A549 (cell line): ENCODE measurements around the gene LRRC39. TPM values are rescaled to one million over a fixed set of nuclear protein-coding genes. Genes with fewer than 3 reads are reported as not detected.

ENCODE experiments used
- ATAC-seq, 2 experiments: fragments of 200-7000 bp in 1 of 2; fragments of >200 bp in 1 of 2; cut with Nextera tagmentation in 1 of 2; cut with Tn5 transposase in 1 of 2; 3 replicates each; pipeline versions ENCODE4 v1.8.0 to v1.9.1; 2018 to 2020; ENCODE audit warnings: mild to moderate bottlenecking in 1 of 2, moderate library complexity in 1 of 2
- CTCF ChIA-PET: fragments of 300-600 bp; sonication (Branson Sonifier 250); formaldehyde crosslinking; extraction: SDS; loops from one replicate; lab custom pipeline; 2021; ENCODE audit warnings: antibody characterized with exemption, inconsistent platforms; lab: Yijun Ruan, JAX
- POLR2A ChIA-PET: fragments of 350-600 bp; formaldehyde crosslinking; extraction: SDS; loops from one replicate; lab custom pipeline; 2021; ENCODE audit warnings: antibody characterized with exemption, inconsistent platforms; lab: Yijun Ruan, JAX
- DNase-seq, 2 experiments: peaks; one replicate each; pipeline versions ENCODE4 v3.0.0 to v3.0.0-alpha.2; 2011 to 2016; ENCODE audit warnings: low read depth in 1 of 2, low spot score in 1 of 2
- FAIRE-seq: peaks from 2 replicates; lab custom pipeline; 2011; peaks lifted over from hg19 to GRCh38; lab: Jason Lieb, UNC
- H3K27ac ChIP-seq, 2 experiments: fragments of >200 bp; sonication (Bioruptor Twin); formaldehyde crosslinking; 3 replicates each; pipeline ENCODE4 v1.5.1; 2016 to 2017
- H3K4me1 ChIP-seq: fragments of >200 bp; sonication (Bioruptor Twin); formaldehyde crosslinking; 3 replicates; pipeline ENCODE4 v1.6.1; 2016
- H3K4me2 ChIP-seq: fragments of >200 bp; sonication (Bioruptor Twin); formaldehyde crosslinking; 3 replicates; pipeline ENCODE4 v1.6.1; 2016
- H3K4me3 ChIP-seq: fragments of >200 bp; sonication (Bioruptor Twin); formaldehyde crosslinking; 3 replicates; pipeline ENCODE4 v1.5.1; 2016
- H3K9me3 ChIP-seq: fragments of >200 bp; sonication (Bioruptor Twin); formaldehyde crosslinking; 3 replicates; pipeline ENCODE4 v1.6.1; 2016
- FOXS1 ChIP-seq: fragments of 250-450 bp; sonication (Bioruptor Pico); IDR thresholded peaks from 2 replicates; pipeline ENCODE4 v1.5.0; 2020; ENCODE audit warnings: mild to moderate bottlenecking, moderate library complexity
- WGBS: methylation state at CpG from one replicate; pipeline ENCODE4 v1.1.6; 2017; ENCODE audit errors: missing lambda C conversion rate; 5-methylcytosine and 5-hydroxymethylcytosine counted together
- polyA plus RNA-seq, 4 experiments: library from polyadenylated mRNA; depleted of rRNA in 3 of 4; stranded (reverse); fragments of >200 nt; fragmentation: RNase III in 1 of 4; extraction: RNeasy Plus Mini Kit Qiagen cat#74134 plus additional on column Dnase treatment in 1 of 4; gene quantifications; 2 replicates in 3 of 4; 3 replicates in 1 of 4; pipeline ENCODE4 v1.2.3, GENCODE V29; 2011 to 2017
- small RNA-seq, 6 experiments: library from RNA; depleted of rRNA; stranded (forward); fragments of <200 nt; gene quantifications; one replicate each; pipeline ENCODE3, GENCODE V24; 2012

Gene LRRC39
- polyA plus RNA-seq, 2 of the 4 experiments (the other 2 are of a cell fraction), result 0.32 to 0.45 TPM

GRCh38 chr1:100100202-100100601, 77.9 kb downstream of the LRRC39 start:
- POLR2A ChIA-PET, result no interaction called here
- CTCF ChIA-PET, result no interaction called here
- Histone ChIP-seq H3K4me1 (no peaks in the 10 kb centered on the region), H3K4me3 (no peak overlapping the region), H3K9me3 (no peaks in the 10 kb centered on the region), H3K4me2 (no peak overlapping the region), H3K27ac (no peak overlapping the region)
- WGBS, result 85% methylated on average over 1 of the region's 1 CpG
- FAIRE-seq (no peak), ATAC-seq (no peak), DNase-seq (no peak)
- no peak for TF ChIP-seq FOXS1 (CRISPR knock-in tag)

Small RNAs within 50 kb of the gene (small RNA-seq; reads per million reads assigned to genes)
- gene AC093019.1, result 0 reads per million in 6 experiments
- 0 reads per million in 6 experiments for gene RPL23AP90

Other genes with a start within 250 kb of the LRRC39 start
- 14.7 and 15.1 TPM in 2 replicates for gene SLC35A3, start 208.3 kb downstream of the LRRC39 start, polyA plus RNA-seq (2011; rRNA removed)
- gene SLC35A3, start 208.3 kb downstream of the LRRC39 start, polyA plus RNA-seq (2017; fragmentation: RNase III; extraction: RNeasy Plus Mini Kit Qiagen cat#74134 plus additional on column Dnase treatment), result 9.2 to 9.7 TPM (median 9.6 TPM) in 3 replicates
- gene SASS6, start 45.3 kb downstream of the LRRC39 start, polyA plus RNA-seq (2011; rRNA removed), result 3.7 and 4.0 TPM in 2 replicates
- 4.5 to 5.5 TPM (median 5.2 TPM) in 3 replicates for gene SASS6, start 45.3 kb downstream of the LRRC39 start, polyA plus RNA-seq (2017; fragmentation: RNase III; extraction: RNeasy Plus Mini Kit Qiagen cat#74134 plus additional on column Dnase treatment)
- 14.0 and 21.7 TPM in 2 replicates for gene TRMT13, start 45.1 kb downstream of the LRRC39 start, polyA plus RNA-seq (2011; rRNA removed)
- 9.9 to 12.4 TPM (median 11.6 TPM) in 3 replicates for gene TRMT13, start 45.1 kb downstream of the LRRC39 start, polyA plus RNA-seq (2017; fragmentation: RNase III; extraction: RNeasy Plus Mini Kit Qiagen cat#74134 plus additional on column Dnase treatment)
- gene DBT, start 71.6 kb upstream of the LRRC39 start, polyA plus RNA-seq (2011; rRNA removed), result 7.0 and 8.7 TPM in 2 replicates
- 3.3 to 3.6 TPM (median 3.3 TPM) in 3 replicates for gene DBT, start 71.6 kb upstream of the LRRC39 start, polyA plus RNA-seq (2017; fragmentation: RNase III; extraction: RNeasy Plus Mini Kit Qiagen cat#74134 plus additional on column Dnase treatment)
- gene RTCA, start 88.0 kb upstream of the LRRC39 start, polyA plus RNA-seq (2011; rRNA removed), result 31.9 and 39.5 TPM in 2 replicates
- gene RTCA, start 88.0 kb upstream of the LRRC39 start, polyA plus RNA-seq (2017; fragmentation: RNase III; extraction: RNeasy Plus Mini Kit Qiagen cat#74134 plus additional on column Dnase treatment), result 23.8 to 25.0 TPM (median 24.4 TPM) in 3 replicates
- 3.3 and 4.1 TPM in 2 replicates for gene CDC14A, start 174.2 kb upstream of the LRRC39 start, polyA plus RNA-seq (2011; rRNA removed)
- 1.6 to 1.8 TPM (median 1.6 TPM) in 3 replicates for gene CDC14A, start 174.2 kb upstream of the LRRC39 start, polyA plus RNA-seq (2017; fragmentation: RNase III; extraction: RNeasy Plus Mini Kit Qiagen cat#74134 plus additional on column Dnase treatment)